Measurements from ENCODE around the gene PSMB11.

Gene PSMB11

DNA sequence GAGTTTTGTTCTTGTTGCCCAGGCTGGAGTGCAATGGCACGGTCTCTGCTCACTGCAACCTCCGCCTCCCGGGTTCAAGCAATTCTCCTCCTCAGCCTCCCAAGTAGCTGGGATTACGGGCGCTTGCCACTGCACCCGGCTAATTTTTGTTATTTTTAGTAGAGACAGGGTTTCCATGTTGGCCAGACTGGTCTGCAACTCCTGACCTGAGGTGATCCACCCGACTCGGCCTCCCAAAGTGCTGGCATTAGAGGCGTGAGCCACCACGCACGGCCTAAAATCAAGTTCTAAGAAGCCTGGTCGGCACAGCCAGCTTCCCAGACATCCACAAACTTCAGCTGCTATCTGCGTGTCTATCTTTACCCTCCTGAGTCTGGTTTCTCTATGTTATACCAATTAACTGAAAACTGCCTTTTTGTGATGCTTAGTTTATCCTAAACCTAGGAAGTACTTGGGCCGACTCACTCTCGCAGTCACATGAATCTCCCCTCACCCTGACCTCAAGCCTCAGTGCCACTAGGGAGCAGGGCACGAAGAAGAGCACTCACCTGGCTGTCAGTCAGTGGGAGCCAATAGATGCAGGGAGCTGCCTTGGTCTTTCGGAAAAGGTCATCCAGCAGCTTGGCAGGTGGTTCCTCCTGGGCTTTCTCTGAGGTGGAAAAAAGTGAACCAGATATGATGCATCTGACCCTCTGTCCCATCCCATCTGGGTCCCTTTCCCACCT is 18.7 kb downstream of the PSMB11 start:
- DNase-seq = no peak

DNA sequence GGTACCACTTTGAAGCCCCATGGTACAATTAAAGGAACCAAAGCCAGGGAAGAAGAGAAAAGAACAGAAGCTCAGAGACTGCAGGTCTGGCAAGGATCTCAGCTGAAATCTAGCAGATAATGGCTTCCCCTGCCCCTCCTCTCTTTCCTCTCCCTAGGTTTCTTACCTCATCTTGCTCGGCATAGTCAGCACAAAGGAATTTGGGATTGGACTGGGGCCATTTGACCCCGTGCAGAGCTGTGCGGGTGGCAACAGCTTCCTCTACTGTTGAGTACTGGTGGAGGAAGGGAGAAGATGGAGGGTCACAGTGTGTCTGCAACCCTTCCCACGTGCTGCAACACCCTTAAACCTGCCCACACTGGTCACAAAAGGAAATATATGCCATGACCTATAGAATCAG is 20.0 kb downstream of the PSMB11 start:
- DNase-seq = no peak

DNA sequence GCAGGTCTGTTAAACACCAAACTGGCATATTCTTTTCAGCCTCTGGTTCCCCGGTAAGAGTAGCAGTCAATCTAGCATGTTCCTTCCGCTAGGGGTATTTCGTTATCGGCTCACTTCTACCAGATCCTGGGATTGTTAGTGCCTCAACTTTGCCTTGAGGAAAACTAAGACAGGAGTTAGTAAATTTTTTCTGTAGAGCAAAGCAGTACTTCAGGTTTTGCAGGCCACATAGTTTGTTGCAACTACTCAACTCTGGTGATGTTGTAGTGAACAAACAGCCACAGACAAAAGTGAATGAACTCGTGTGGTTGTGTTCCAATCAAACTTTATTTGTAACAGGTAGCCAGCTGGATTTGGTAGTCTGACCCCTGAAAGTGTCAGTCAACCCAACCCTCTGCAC is 21.6 kb downstream of the PSMB11 start:
- DNase-seq = no peak

DNA sequence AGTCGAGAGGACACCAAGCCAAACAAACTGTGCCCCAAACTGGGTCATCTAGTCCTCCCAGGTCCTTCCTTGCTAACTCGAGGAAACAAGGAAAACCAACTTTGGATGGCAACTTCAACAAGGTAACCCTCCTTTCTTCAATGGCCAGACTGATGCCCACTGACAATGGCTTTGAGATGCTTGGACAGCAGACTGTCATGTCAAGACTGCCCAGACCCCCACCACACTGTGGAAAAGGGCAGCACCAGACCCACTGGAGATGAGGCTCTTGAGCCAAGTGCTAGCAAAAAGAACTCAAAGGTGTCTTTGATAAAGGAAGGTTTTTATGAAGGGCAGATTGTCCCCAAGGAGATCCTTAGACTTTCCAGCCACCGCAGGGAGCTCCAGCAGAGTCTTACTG is 24.4 kb downstream of the PSMB11 start:
- no peak for DNase-seq

DNA sequence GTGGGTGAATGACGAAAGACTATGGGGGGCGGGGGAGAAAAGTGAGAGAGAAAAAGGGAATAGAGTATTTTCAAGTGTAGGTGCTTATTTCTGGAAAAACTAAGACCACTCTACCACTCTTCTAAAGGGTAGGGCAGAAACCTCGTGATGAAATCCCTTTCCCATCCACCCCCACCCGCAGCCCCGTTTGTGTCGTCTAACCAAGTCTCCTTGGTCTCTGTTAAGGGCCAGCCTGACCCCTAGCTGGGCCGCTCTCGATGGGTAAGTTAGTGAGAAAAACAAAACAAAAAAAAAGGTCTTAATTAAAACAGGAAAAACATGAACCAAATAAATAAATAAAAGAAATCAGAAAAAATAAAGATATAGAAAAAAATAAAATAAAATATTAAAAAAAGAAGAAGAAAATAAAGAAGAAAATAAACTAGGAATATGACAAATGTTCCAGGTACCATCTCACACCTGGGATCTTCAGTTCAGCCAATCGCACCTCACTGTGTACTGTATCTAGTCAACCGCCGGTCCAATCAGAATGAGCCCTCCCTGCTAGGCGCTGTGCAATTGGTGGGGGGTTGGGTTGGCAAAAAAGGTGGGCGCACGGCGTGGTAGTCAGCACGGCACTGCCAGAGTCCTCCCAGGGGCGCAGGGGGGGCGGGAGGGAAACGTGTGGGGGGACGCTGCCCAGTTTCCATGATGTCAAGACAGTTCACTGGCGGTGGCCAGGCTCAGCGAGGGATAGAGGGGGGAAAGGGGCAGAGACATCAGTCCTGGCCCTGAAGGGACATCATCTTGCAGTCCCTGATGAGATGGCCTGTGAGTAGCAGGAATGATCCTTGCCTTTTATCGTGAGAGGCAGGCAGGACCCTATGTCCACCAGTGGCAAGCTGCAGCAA is 25.1 kb downstream of the PSMB11 start:
- no peak for DNase-seq

DNA sequence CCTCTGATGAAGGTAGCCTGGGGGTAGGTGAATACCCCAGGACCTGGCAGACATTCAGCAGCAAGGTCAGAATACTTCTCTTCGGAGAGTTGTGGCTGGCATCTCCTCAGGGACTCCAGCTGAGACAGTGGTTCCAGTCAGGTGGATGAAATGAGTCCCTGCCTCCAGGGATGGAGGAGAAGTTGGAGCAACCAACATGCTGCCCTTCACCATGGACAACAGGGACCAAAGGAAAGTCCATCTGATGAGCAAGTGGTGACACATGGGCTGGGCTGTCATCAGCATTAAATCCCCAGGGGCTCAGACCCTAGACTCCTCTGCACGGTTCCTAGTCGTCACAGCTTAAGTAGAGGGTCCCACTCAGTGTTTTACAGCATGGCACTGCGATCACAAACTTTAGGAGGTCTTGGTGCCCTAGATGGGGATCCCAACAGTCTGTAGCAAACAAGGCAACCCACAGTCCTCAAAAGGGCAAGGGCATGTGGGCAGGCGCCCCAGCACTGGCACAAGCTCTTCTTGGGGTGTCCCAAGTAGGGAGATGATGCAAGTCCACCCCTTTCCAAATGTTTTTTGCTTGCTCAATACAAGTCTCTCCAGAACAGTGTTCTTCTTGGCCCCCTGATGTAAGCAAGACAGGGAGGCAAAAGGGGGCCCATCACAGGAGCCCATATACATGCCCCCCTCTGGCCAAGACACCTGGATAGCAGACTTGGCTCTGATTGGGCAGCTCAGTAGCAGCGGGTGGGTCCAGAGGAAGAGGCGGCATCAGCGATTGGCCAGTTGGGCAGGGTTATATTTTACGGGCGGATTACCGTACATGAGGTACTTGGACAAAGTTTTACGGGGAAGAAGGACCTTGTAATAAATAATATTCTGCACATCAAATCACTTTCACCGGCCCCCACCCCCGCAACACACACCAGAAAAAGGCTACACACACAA is 26.1 kb downstream of the PSMB11 start:
- DNase-seq = no peak

DNA sequence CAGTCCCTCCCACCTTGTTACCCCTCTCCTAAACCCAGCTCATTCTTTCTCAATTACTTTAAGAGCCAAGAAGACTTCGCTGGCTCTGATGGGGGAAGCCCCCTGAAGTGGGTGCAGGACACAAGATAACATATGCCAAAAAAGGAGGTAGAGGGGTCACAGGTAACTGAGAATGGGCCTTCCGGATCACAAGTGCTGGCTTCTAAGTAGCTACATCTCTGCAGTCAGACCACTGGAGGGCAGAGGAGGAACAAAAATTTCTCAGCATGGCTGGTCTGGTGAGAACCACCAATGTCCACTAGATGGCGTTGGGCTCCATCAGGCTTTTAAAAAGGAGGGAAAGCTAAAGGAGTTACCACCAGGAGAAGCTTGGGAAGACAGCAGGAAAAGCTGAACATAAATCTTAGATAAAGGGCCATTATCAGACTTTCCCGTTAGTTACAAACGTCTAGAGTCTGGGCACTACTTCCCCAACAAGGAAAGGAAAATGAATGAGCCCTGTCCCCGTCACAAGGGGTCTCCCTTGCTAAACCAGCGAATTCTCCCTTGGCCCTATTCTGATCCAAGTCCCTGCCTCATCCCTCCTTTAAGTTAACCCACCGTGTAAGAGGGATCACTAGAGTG is 26.9 kb downstream of the PSMB11 start:
- DNase-seq = no peak

DNA sequence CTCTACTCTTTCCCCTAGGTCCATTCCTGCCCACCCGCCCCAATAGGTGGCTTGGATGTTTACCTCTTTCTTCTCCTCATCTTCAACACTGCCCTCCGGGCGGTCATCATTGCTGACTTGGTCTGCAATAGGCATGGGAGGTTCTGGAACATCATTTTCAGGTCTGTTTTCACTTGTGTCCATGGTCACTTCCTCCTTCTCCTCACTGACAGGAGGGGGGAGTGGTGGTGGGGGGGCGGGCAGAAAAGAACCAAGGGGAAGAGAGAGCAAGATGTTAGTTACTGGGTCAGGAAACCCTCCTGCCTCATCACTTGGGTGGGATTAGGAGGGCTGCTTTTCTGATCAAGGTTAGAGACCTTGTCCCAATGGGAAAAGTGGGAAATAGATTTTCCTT is 27.4 kb downstream of the PSMB11 start:
- DNase-seq = no peak

DNA sequence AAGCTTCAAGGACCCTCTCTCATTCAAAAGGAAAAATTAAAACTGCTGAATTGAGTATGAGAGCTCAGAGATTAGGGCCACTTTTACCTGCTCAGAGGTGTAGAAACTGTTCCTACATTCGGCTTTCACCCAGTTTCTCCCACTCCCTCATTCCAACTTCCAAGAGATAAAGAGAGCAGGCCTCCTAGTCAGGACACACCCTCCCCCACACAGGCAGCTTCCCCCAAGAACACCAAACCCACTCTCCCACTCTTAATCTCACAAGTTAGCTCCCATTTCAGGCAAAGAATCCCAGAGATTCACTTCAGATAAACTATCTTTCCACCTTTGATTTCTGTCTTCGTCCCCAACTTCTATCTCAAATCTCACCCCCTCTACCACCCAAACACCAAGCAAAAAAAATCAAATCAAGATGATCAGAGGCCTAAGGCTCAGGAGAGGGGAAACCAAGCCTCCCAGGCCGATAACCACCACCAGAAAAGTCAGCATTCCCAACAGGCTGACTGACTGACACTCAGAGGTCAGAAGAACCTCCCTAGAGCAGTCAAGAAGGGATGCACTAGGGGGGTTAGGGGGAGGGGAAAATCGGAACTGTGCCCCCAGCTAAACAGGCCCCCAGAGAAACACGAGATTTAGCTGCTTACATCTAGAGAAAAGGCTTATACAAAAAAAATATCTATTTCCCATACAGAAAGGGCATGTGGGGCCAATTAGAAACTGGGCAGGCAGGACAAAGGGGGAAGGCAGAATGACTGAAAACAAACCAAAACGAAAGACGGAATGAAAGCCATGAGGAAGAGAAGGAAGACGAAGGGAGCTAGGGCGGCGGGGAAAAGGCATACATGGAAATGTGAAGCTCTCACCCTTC is 28.5 kb downstream of the PSMB11 start:
- no peak for DNase-seq

DNA sequence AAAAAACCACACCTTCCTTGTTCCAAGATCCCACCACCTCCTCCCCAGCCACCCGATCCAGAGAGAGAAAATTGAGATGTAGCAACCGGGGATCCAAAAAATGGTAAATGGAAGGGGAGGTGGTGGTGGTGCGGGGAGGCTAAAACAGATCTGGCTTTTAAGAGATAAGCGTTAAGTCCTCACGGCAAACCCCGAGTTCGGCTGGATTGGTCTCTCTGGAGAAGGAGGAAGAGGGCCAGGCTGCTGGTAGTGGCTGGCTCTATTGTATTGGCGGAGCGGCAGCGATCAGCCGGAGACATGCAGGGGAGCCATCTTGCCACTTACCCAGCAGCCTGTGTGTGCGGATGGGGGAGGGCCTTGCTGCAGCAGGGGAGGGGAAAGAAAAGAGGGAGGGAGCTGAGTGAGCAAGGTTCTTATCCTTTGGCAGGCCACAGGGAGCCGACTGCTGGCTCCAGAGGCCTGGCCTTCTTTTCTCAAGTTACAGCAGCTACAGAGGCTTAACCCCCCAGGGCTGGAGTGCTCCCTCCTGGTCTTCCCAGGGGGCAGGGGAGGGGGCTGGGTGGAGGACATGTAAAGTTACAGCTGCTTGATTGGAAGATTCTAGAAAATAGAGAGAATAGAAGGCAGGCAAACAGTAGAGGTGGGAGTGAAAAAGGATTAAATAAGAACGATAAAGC is 29.4 kb downstream of the PSMB11 start:
- DNase-seq = no peak

DNA sequence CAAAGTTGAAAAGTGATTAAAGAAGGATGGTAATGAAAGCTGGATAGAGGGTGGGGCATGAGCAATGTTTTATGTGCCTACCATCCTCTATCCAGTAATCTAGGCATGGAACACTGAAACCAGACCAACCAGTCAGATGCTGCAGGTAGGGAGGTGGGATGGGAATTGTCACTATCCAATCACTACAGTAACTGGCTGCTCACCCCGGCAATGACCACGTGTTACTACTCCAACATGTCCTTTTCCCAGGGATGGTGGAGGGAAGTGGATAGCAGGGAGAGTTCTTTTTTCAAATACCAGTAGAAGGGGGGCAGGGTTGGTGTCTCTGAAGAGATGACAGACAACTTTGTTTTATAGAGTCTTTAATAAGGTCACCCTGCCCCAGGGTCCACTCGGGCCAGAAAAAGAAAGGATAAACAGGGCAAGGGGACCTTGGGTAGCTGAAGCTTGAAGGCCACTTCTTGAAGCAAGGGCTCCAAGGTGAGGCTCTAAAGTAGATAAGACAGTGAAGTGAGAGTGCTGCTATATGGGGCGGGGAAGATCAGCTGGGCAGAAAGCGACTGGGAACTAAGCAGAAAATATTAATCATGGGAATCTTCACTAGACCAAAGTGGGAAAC is 30.0 kb downstream of the PSMB11 start:
- no peak for DNase-seq

DNA sequence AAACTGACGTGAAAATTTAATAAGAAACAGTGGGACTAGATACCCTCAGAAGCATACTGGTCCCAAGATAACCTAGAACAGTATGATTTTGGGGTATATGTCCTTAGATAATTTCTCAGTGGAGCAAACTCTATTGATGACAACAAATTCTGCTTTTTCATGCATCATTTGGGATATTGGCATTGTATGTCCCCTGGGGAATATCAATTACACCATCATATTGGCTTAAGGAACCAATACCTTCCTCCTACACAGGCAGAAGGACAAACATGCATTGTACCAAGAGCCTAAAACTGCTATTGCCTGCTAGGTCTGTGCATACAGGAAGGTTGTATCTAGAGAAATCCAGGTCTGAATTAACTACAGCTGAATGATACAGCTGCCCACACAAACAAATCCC is 32.9 kb downstream of the PSMB11 start:
- DNase-seq = no peak

DNA sequence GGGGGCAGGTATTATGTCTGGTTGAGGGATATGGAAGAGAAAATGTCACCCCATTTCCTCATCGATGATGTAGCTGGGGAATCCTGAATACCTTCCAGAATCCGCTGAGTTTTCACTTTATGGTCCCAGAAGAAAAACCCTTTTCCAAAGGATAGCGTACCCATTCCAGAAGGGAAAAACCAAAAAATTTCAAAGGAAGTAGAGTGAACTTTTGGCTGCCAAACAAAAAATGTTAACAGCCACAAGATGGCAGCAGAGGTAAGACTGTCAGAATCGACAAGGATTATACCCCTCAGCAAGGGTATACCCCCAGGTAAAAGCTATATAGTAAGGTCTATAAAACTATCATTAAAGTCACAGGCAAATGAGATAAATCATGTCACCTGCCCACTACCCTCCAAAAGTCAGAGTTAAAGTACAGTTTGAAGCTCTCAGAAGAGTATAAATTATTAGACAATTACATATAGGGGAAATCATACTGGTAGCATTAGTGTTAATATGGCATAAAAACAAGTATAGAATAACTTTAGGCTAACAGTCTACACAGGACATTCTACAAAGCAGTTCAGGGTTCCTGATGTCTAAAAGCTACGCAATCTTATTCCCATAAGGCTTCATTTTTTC is 34.9 kb downstream of the PSMB11 start:
- DNase-seq = no peak

DNA sequence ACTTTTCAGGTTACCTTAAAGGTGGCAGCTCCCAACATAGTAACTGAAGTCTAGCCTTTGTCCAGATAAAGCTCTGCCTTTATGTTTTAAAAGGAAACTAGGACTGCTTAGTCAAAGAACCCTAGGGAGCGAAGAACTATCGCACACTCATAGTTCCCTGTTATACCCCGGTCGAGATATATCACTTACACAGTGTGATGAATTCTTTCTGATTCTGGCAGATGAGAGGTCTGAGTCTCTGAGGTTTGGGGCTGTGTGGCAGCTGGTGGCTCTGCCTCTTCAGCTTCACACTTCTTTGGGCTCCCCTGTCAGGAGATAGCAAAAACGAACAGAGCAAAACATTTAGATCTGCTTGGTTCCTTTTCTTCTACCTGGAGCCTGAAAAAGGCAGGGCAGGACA is 36.0 kb downstream of the PSMB11 start:
- no peak for DNase-seq

DNA sequence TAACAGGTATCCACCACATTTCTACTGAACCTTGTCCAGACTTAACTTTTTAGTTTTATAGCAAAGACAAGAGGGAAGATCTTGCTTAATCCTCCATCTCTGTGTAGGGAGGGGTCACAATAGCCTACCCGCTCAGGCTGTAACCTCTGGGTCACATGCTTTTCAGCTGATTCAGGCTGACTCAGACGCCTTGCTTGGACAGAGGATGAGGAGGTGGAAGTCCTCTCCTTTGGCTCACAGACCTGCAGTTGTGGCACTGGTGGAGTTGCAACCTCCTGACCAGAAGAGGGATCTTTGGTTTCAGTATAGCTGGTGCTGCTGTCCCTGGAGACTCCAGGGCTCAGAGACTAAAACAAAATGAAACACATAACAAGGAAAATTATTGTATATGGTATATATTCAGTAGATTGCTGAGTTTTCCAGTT is 36.7 kb downstream of the PSMB11 start:
- no peak for DNase-seq

DNA sequence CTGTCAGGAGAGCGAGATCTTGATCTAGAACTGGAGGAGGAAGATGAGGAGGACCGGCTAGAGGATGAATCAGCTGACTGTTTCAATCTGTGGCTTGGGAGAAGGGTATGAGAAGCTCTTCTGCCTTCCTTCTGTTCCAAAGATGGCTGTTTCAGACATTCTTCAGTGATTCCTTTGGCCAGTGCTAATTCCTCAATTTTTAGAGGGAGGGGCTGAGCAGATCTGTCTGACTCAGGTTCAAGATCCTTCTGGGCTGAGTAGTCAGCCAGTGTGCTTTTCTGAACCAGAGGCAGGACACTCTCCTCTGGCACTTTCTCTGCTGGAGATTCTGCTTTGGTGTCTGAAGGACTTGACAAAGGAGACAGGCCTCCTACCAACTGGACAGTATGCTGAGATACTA is 37.7 kb downstream of the PSMB11 start:
- no peak for DNase-seq

DNA sequence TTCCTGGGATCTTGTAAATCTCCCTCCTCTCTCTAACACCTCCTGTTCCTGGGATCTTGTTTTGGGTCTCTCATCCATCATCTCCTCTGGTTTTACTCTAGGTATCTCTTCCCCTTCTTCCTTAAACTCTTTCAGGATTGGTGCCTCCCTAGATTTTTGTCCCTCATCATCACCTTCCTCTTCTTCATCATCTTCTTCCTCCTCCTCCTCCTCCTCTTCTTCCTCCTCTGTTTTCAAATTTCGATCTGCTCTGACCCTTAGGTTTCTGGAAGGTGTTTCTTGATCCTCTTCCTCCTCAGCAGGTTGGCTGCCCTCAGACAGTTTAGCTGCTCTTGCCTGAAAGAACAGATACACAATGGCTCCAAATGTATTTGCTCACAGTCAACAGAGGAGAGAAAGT is 38.5 kb downstream of the PSMB11 start:
- DNase-seq = no peak

DNA sequence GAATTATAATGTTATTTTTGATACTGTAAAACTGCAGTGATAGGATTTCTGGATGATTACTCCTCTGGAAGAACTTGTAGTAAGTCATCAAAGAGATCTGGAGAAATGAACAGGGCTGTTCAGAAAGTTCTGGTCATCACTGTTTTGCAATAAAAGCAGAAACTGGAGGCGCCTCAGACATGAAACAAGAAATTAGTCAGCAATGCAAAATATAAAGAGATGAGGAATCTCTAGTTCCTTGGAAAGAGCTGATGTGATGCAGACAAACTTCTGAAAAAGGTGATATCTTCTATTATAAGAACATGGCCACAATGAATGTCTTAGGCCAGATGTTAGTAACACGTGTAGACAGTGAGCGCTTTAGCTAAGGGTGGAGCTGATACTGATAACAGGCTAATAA is 43.4 kb downstream of the PSMB11 start:
- no peak for DNase-seq

DNA sequence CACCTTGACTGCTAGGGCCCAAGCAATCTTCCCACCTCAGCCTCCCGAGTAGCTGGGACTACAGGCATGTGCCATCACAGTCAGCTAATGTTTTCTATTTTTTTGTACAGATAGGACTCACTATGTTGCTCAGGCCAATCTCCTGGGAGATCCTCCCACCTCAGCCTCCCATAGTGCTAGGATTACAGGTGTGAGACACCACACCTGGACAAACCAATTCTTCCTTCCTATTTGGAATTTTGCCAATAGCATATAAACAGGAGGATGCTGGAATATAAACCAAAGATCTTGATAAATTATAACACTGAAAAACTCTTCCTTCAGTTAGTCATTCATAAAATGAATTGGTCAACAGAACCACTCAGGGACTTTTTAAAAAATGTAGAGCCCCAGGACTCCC is 44.6 kb downstream of the PSMB11 start:
- no peak for DNase-seq
